Muscle layer of duodenum (tissue), 2 donors: Measurements from ENCODE around the gene RAB39A.

ENCODE experiments used
- H3K27ac ChIP-seq: one replicate; pipeline ENCODE4 v1.7.0; 2013; ENCODE audit warnings: mild to moderate bottlenecking, low read length
- H3K27me3 ChIP-seq: one replicate; pipeline ENCODE4 v1.7.0; 2013; ENCODE audit warnings: low read depth, mild to moderate bottlenecking, control low read depth, low read length
- H3K36me3 ChIP-seq, 2 donors: one replicate each; pipeline ENCODE4 v1.7.0; 2013; ENCODE audit warnings: low read length in 2 of 2, control low read depth in 1 of 2, mild to moderate bottlenecking in 1 of 2; ENCODE audit not compliant: insufficient read depth in 2 of 2, control insufficient read depth in 1 of 2
- H3K4me1 ChIP-seq, 2 donors: one replicate each; pipeline ENCODE4 v1.7.0; 2013; ENCODE audit warnings: low read length in 2 of 2, mild to moderate bottlenecking in 2 of 2, control low read depth in 1 of 2, moderate library complexity in 1 of 2; ENCODE audit not compliant: insufficient read depth in 2 of 2, control insufficient read depth in 1 of 2
- H3K4me3 ChIP-seq, 2 donors: one replicate each; pipeline ENCODE4 v1.7.0; 2013; ENCODE audit warnings: low read length in 2 of 2, low read depth in 1 of 2, mild to moderate bottlenecking in 1 of 2
- H3K9me3 ChIP-seq, 2 donors: one replicate each; pipeline ENCODE4 v1.7.0; 2013; ENCODE audit warnings: low read length in 2 of 2, control low read depth in 1 of 2, mild to moderate bottlenecking in 1 of 2; ENCODE audit not compliant: control insufficient read depth in 1 of 2
- donor health status: healthy.

The RAB39A gene

GRCh38 chr11:107963091-107963490 lies 34.8 kb downstream of the RAB39A start:
- no peak overlapping the region for H3K4me3 ChIP-seq
- no peaks in the 10 kb centered on the region for H3K9me3 ChIP-seq
- no peaks in the 10 kb centered on the region for H3K4me1 ChIP-seq
- H3K27ac ChIP-seq: no peak overlapping the region
- no peaks in the 10 kb centered on the region for H3K27me3 ChIP-seq
- no peaks in the 10 kb centered on the region for H3K36me3 ChIP-seq

GRCh38 chr11:107969219-107969618 lies 41.0 kb downstream of the RAB39A start:
- Histone ChIP-seq H3K27me3 (no peaks in the 10 kb centered on the region), H3K9me3 (no peaks in the 10 kb centered on the region), H3K27ac (no peak overlapping the region)

GRCh38 chr11:107970049-107970448 lies 41.8 kb downstream of the RAB39A start:
- no peaks in the 10 kb centered on the region for H3K27me3 ChIP-seq
- H3K4me3 ChIP-seq: no peak overlapping the region
- H3K36me3 ChIP-seq: no peaks in the 10 kb centered on the region
- no peaks in the 10 kb centered on the region for H3K4me1 ChIP-seq
- H3K9me3 ChIP-seq: no peaks in the 10 kb centered on the region
- H3K27ac ChIP-seq: no peak overlapping the region

More at GRCh38 chr11:107969219-107969618, 41.0 kb downstream of the RAB39A start:
- Histone ChIP-seq H3K4me3 (no peak overlapping the region), H3K36me3 (no peaks in the 10 kb centered on the region), H3K4me1 (no peaks in the 10 kb centered on the region)

- Histone ChIP-seq H3K27me3 (no peaks in the 10 kb centered on the region), H3K27ac (no peak overlapping the region), H3K4me3 (no peak overlapping the region), H3K9me3 (no peaks in the 10 kb centered on the region), H3K36me3 (no peaks in the 10 kb centered on the region), H3K4me1 (no peaks in the 10 kb centered on the region)
Observed at GRCh38 chr11:107973641-107974040, 45.4 kb downstream of the RAB39A start.

- Histone ChIP-seq H3K4me3 (no peak overlapping the region), H3K27ac (no peak overlapping the region), H3K9me3 (no peaks in the 10 kb centered on the region), H3K4me1 (no peaks in the 10 kb centered on the region), H3K36me3 (no peaks in the 10 kb centered on the region), H3K27me3 (no peaks in the 10 kb centered on the region)
Observed at GRCh38 chr11:107988397-107989158, 60.3 kb downstream of the RAB39A start.

GRCh38 chr11:107991868-107992414 lies 63.7 kb downstream of the RAB39A start:
- H3K27me3 ChIP-seq: no peaks in the 10 kb centered on the region
- no peak overlapping the region for H3K4me3 ChIP-seq
- H3K36me3 ChIP-seq: no peaks in the 10 kb centered on the region
- H3K9me3 ChIP-seq: no peaks in the 10 kb centered on the region
- H3K27ac ChIP-seq: no peak overlapping the region
- no peaks in the 10 kb centered on the region for H3K4me1 ChIP-seq

- Histone ChIP-seq H3K9me3 (no peaks in the 10 kb centered on the region), H3K4me3 (no peak overlapping the region), H3K27ac (no peak overlapping the region), H3K36me3 (no peaks in the 10 kb centered on the region), H3K27me3 (no peaks in the 10 kb centered on the region), H3K4me1 (no peaks in the 10 kb centered on the region)
Observed at GRCh38 chr11:107996006-107996776, 67.9 kb downstream of the RAB39A start.

GRCh38 chr11:107998761-107999160 lies 70.5 kb downstream of the RAB39A start:
- Histone ChIP-seq H3K27ac (no peak overlapping the region), H3K36me3 (no peaks in the 10 kb centered on the region), H3K9me3 (no peaks in the 10 kb centered on the region), H3K4me3 (no peak overlapping the region), H3K27me3 (no peaks in the 10 kb centered on the region), H3K4me1 (no peaks in the 10 kb centered on the region)

- Histone ChIP-seq H3K4me1 (no peaks in the 10 kb centered on the region), H3K27me3 (no peaks in the 10 kb centered on the region), H3K9me3 (no peaks in the 10 kb centered on the region), H3K36me3 (no peaks in the 10 kb centered on the region), H3K27ac (no peak overlapping the region), H3K4me3 (no peak overlapping the region)
Observed at GRCh38 chr11:107999759-108000455, 71.7 kb downstream of the RAB39A start.

GRCh38 chr11:108002476-108002875 lies 74.2 kb downstream of the RAB39A start:
- no peaks in the 10 kb centered on the region for H3K36me3 ChIP-seq
- H3K27ac ChIP-seq: no peak overlapping the region
- H3K9me3 ChIP-seq: no peaks in the 10 kb centered on the region
- no peaks in the 10 kb centered on the region for H3K27me3 ChIP-seq
- H3K4me1 ChIP-seq: no peaks in the 10 kb centered on the region
- no peak overlapping the region for H3K4me3 ChIP-seq

- Histone ChIP-seq H3K27me3 (no peaks in the 10 kb centered on the region), H3K9me3 (no peaks in the 10 kb centered on the region), H3K4me1 (peaks cover 0 to 4% of the 10 kb centered on the region in 2 donors), H3K36me3 (no peaks in the 10 kb centered on the region), H3K27ac (no peak overlapping the region), H3K4me3 (no peak overlapping the region)
Observed at GRCh38 chr11:108003623-108004022, 75.4 kb downstream of the RAB39A start.
